WTC11 (cell line): ENCODE results near the gene SUSD6. TPM values are rescaled to one million over a fixed set of nuclear protein-coding genes. Genes with fewer than 3 reads are reported as not detected.

Experiments
- ATAC-seq: fragments of 200-7000 bp; cut with Tn5 transposase; 2 replicates; pipeline ENCODE4 v1.10.0; 2021; ENCODE audit warnings: mild to moderate bottlenecking, moderate library complexity
- CTCF ChIA-PET: fragments of 300-600 bp; sonication (Branson Sonifier 250); formaldehyde crosslinking; loops from one replicate; lab custom pipeline; 2021; ENCODE audit warnings: antibody characterized with exemption; lab: Charles Lee
- POLR2A ChIA-PET: fragments of 350-600 bp; sonication (Branson Sonifier 250); formaldehyde crosslinking; loops from one replicate; lab custom pipeline; 2021; ENCODE audit warnings: antibody characterized with exemption; lab: Charles Lee
- DNase-seq: peaks from one replicate; pipeline ENCODE4 v3.0.0; 2021; ENCODE audit warnings: low spot score
- H3K27ac Mint-ChIP-seq: 2 replicates; pipeline ENCODE4 v1.8.0; 2021; ENCODE audit warnings: mixed read lengths
- H3K27me3 Mint-ChIP-seq: 2 replicates; pipeline ENCODE4 v1.8.0; 2021; ENCODE audit warnings: low read depth, mild to moderate bottlenecking, moderate library complexity, mixed read lengths
- H3K36me3 Mint-ChIP-seq: 2 replicates; pipeline ENCODE4 v1.8.0; 2021; ENCODE audit warnings: mixed read lengths
- H3K4me1 Mint-ChIP-seq: 2 replicates; pipeline ENCODE4 v1.8.0; 2022; ENCODE audit warnings: mixed read lengths
- H3K4me3 Mint-ChIP-seq: 2 replicates; pipeline ENCODE4 v1.8.0; 2021; ENCODE audit warnings: mild to moderate bottlenecking, moderate library complexity, mixed read lengths
- H3K9me3 Mint-ChIP-seq: 2 replicates; pipeline ENCODE4 v1.8.0; 2021; ENCODE audit warnings: mixed read lengths
- CREB1 ChIP-seq: sonication (generic); formaldehyde crosslinking; IDR thresholded peaks from 2 replicates; pipeline ENCODE4 v1.8.0; 2023; ENCODE audit warnings: mild to moderate bottlenecking, missing genetic modification reagents
- ETV6 ChIP-seq: sonication (generic); formaldehyde crosslinking; IDR thresholded peaks from 2 replicates; pipeline ENCODE4 v1.8.1; 2022; ENCODE audit warnings: mild to moderate bottlenecking, missing genetic modification reagents
- FOXP1 ChIP-seq: sonication (generic); formaldehyde crosslinking; IDR thresholded peaks from 2 replicates; pipeline ENCODE4 v1.8.0; 2022; ENCODE audit warnings: missing genetic modification reagents, mild to moderate bottlenecking, moderate library complexity, borderline replicate concordance
- HMGA2 ChIP-seq: fragments of 250-450 bp; sonication (Bioruptor Pico); IDR thresholded peaks from 2 replicates; pipeline ENCODE4 v1.4.0; 2021; ENCODE audit warnings: mild to moderate bottlenecking, moderate library complexity
- IRF2 ChIP-seq: sonication (generic); formaldehyde crosslinking; IDR thresholded peaks from 2 replicates; pipeline ENCODE4 v1.8.0; 2022; ENCODE audit warnings: low read depth, missing genetic modification reagents, borderline replicate concordance
- MXD4 ChIP-seq: fragments of 250-450 bp; sonication (Bioruptor Pico); IDR thresholded peaks from 2 replicates; pipeline ENCODE4 v1.8.0; 2021; ENCODE audit warnings: mild to moderate bottlenecking, moderate library complexity, borderline replicate concordance
- NFATC4 ChIP-seq: fragments of 250-450 bp; sonication (Bioruptor Pico); IDR thresholded peaks from 2 replicates; pipeline ENCODE4 v1.9.0; 2021; ENCODE audit warnings: mild to moderate bottlenecking
- SP1 ChIP-seq: sonication (generic); formaldehyde crosslinking; conservative IDR thresholded peaks from 2 replicates; pipeline ENCODE4 v1.8.1; 2022; ENCODE audit warnings: missing genetic modification reagents
- TEAD1 ChIP-seq: sonication (generic); formaldehyde crosslinking; IDR thresholded peaks from 2 replicates; pipeline ENCODE4 v1.8.0; 2022; ENCODE audit warnings: mild to moderate bottlenecking, missing genetic modification reagents
- TP53 ChIP-seq: sonication (generic); formaldehyde crosslinking; IDR thresholded peaks from 2 replicates; pipeline ENCODE4 v1.8.1; 2023; ENCODE audit warnings: mild to moderate bottlenecking, missing genetic modification reagents
- ZBTB21 ChIP-seq: sonication (generic); formaldehyde crosslinking; IDR thresholded peaks from 2 replicates; pipeline ENCODE4 v1.8.1; 2023; ENCODE audit warnings: mild to moderate bottlenecking, missing genetic modification reagents, borderline replicate concordance
- ZNF317 ChIP-seq: sonication (generic); formaldehyde crosslinking; IDR thresholded peaks from 2 replicates; pipeline ENCODE4 v1.8.1; 2023; ENCODE audit warnings: low read depth, mild to moderate bottlenecking, moderate library complexity, missing genetic modification reagents, borderline replicate concordance
- ZNF396 ChIP-seq: fragments of 250-450 bp; sonication (Bioruptor Pico); IDR thresholded peaks from 2 replicates; pipeline ENCODE4 v1.8.0; 2021; ENCODE audit warnings: mild to moderate bottlenecking, moderate library complexity, borderline replicate concordance
- ZNF423 ChIP-seq: fragments of 250-450 bp; sonication (Bioruptor Pico); IDR thresholded peaks from 2 replicates; pipeline ENCODE4 v2.1.2; 2022; ENCODE audit warnings: mild to moderate bottlenecking, moderate library complexity
- total RNA-seq: library from RNA; stranded (reverse); gene quantifications from 3 replicates; pipeline ENCODE4 v1.2.3, GENCODE V29; 2021
- TF ChIP-seq, protein P1 (sequence below): sonication (generic); formaldehyde crosslinking; IDR thresholded peaks from 2 replicates; pipeline ENCODE4 v1.8.1; 2023; ENCODE audit warnings: mild to moderate bottlenecking, missing genetic modification reagents, borderline replicate concordance
- TF ChIP-seq, protein P2 (sequence below): sonication (generic); formaldehyde crosslinking; IDR thresholded peaks from 2 replicates; pipeline ENCODE4 v1.8.1; 2022; ENCODE audit warnings: low read depth, mild to moderate bottlenecking, moderate library complexity, missing genetic modification reagents, borderline replicate concordance
- TF ChIP-seq, protein P3 (sequence below): fragments of 250-450 bp; sonication (Bioruptor Pico); IDR thresholded peaks from 2 replicates; pipeline ENCODE4 v1.9.0; 2021; ENCODE audit warnings: mild to moderate bottlenecking, borderline replicate concordance

SUSD6 gene
- total RNA-seq, 1 experiment from 2014 or later, result 10.1 TPM

DNA sequence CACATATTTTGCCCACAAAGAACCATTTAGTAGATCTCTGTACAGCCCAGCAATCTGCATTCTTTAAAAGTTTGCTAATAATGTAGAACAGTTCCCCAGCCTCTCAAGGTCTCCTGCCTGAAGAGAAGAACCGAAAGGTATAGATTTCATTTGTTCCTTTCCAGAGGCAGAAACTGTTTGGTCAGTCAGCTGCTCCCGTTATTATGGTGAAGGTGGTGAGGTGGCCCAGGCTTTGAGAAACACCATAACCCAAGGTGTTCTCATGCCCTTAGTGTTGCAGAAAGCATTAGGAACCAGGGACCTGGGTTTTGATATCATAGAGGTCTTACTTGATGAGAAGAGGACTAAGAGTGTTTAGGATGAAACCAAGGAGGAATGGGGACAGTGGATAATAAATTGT lies 65.3 kb downstream of the SUSD6 start (continued):
- TF ChIP-seq FOXP1 (CRISPR knock-in tag) (no peak), HMGA2 (CRISPR knock-in tag) (no peak), NFATC4 (no peak), SP1 (CRISPR knock-in tag) (no peak), TEAD1 (CRISPR knock-in tag) (no peak), TP53 (no peak)
- TF ChIP-seq, protein P1, sequence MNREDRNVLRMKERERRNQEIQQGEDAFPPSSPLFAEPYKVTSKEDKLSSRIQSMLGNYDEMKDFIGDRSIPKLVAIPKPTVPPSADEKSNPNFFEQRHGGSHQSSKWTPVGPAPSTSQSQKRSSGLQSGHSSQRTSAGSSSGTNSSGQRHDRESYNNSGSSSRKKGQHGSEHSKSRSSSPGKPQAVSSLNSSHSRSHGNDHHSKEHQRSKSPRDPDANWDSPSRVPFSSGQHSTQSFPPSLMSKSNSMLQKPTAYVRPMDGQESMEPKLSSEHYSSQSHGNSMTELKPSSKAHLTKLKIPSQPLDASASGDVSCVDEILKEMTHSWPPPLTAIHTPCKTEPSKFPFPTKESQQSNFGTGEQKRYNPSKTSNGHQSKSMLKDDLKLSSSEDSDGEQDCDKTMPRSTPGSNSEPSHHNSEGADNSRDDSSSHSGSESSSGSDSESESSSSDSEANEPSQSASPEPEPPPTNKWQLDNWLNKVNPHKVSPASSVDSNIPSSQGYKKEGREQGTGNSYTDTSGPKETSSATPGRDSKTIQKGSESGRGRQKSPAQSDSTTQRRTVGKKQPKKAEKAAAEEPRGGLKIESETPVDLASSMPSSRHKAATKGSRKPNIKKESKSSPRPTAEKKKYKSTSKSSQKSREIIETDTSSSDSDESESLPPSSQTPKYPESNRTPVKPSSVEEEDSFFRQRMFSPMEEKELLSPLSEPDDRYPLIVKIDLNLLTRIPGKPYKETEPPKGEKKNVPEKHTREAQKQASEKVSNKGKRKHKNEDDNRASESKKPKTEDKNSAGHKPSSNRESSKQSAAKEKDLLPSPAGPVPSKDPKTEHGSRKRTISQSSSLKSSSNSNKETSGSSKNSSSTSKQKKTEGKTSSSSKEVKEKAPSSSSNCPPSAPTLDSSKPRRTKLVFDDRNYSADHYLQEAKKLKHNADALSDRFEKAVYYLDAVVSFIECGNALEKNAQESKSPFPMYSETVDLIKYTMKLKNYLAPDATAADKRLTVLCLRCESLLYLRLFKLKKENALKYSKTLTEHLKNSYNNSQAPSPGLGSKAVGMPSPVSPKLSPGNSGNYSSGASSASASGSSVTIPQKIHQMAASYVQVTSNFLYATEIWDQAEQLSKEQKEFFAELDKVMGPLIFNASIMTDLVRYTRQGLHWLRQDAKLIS (CRISPR knock-in tag), result no peak

DNA sequence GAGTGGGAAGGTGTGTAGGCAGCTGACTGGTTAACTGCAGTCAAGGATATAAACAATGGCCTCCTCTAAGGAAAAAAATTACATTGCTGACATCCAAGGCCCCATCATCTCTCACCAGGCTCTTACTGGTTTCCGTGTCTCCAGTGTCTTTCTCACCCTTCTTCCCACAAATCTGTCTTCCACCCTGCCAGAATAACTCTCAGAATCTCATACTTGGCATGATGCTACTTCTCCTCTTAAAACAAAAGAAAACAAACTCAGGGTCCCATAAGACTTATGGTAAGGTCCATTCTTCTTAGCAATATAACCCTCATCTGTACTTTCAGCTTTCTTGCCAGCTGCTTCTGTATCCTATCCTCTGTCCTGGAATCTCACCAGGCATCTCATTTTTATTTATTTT lies 68.9 kb downstream of the SUSD6 start:
- H3K36me3 Mint-ChIP-seq, result no peaks in the 10 kb centered on the region
- ChIA-PET POLR2A (no interaction called here), CTCF (no interaction called here)
- peaks cover 3% of the 10 kb centered on the region for H3K4me1 Mint-ChIP-seq
- H3K9me3 Mint-ChIP-seq, result peaks cover 3% of the 10 kb centered on the region; the same call in 1 of the 2 replicates
- no peak overlapping the region for H3K27ac Mint-ChIP-seq
- no peaks in the 10 kb centered on the region for H3K27me3 Mint-ChIP-seq
- DNase-seq, result no peak
- no peak overlapping the region for H3K4me3 Mint-ChIP-seq
- no peak for ATAC-seq
- TF ChIP-seq ZNF423 (CRISPR knock-in tag) (no peak), MXD4 (CRISPR knock-in tag) (no peak), CREB1 (CRISPR knock-in tag) (no peak), ZBTB21 (CRISPR knock-in tag) (no peak), ZNF396 (CRISPR knock-in tag) (no peak), IRF2 (CRISPR knock-in tag) (no peak), ZNF317 (CRISPR knock-in tag) (no peak), ETV6 (CRISPR knock-in tag) (no peak)
- TF ChIP-seq, protein P1 (CRISPR knock-in tag), result no peak
- TF ChIP-seq, protein P2, sequence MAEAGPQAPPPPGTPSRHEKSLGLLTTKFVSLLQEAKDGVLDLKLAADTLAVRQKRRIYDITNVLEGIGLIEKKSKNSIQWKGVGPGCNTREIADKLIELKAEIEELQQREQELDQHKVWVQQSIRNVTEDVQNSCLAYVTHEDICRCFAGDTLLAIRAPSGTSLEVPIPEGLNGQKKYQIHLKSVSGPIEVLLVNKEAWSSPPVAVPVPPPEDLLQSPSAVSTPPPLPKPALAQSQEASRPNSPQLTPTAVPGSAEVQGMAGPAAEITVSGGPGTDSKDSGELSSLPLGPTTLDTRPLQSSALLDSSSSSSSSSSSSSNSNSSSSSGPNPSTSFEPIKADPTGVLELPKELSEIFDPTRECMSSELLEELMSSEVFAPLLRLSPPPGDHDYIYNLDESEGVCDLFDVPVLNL, result no peak
- TF ChIP-seq, protein P3, sequence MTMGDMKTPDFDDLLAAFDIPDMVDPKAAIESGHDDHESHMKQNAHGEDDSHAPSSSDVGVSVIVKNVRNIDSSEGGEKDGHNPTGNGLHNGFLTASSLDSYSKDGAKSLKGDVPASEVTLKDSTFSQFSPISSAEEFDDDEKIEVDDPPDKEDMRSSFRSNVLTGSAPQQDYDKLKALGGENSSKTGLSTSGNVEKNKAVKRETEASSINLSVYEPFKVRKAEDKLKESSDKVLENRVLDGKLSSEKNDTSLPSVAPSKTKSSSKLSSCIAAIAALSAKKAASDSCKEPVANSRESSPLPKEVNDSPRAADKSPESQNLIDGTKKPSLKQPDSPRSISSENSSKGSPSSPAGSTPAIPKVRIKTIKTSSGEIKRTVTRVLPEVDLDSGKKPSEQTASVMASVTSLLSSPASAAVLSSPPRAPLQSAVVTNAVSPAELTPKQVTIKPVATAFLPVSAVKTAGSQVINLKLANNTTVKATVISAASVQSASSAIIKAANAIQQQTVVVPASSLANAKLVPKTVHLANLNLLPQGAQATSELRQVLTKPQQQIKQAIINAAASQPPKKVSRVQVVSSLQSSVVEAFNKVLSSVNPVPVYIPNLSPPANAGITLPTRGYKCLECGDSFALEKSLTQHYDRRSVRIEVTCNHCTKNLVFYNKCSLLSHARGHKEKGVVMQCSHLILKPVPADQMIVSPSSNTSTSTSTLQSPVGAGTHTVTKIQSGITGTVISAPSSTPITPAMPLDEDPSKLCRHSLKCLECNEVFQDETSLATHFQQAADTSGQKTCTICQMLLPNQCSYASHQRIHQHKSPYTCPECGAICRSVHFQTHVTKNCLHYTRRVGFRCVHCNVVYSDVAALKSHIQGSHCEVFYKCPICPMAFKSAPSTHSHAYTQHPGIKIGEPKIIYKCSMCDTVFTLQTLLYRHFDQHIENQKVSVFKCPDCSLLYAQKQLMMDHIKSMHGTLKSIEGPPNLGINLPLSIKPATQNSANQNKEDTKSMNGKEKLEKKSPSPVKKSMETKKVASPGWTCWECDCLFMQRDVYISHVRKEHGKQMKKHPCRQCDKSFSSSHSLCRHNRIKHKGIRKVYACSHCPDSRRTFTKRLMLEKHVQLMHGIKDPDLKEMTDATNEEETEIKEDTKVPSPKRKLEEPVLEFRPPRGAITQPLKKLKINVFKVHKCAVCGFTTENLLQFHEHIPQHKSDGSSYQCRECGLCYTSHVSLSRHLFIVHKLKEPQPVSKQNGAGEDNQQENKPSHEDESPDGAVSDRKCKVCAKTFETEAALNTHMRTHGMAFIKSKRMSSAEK, result no peak
